ENCODE results near the gene CGN. TPM values are rescaled to one million over a fixed set of nuclear protein-coding genes. Genes with fewer than 3 reads are reported as not detected.

CGN gene
- total RNA-seq, 1 donor: 0.09 TPM

DNA sequence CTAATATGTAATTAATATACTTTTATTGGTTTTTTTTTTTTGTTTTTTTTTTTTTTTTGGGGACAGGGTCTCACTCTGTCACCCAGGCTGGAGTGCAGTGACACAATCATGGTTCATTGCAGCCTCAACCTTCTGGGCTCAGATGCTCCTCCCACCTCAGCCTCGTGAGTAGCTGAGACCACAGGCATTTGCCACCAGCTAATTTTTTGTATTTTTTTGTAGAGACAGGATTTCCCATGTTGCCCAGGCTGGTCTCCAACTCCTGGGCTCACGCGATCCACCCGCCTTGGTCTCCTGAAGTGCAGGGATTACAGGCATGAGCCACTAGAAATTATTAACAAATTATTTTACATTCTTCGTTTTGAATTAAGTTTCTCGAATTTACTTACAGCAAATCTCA, 35.1 kb upstream of the CGN start:
- no peak for TF ChIP-seq CTCF (IDR thresholded peaks at IDR 0.05; ENCODE audit: insufficient read depth, low read length)
- no peak overlapping the region for H3K4me3 ChIP-seq (ENCODE audit: low read depth, low read length)
- DNase-seq (ENCODE audit: low read depth): no peak

- no peak overlapping the region for H3K4me3 ChIP-seq (ENCODE audit: low read depth, low read length)
- no peak for TF ChIP-seq CTCF (IDR thresholded peaks at IDR 0.05; ENCODE audit: insufficient read depth, low read length)
- DNase-seq (ENCODE audit: low read depth): no peak
These were observed 34.1 kb upstream of the CGN start for GRCh38 chr1:151477066-151477465.

GRCh38 chr1:151478140-151478812, 32.9 kb upstream of the CGN start:
- TF ChIP-seq CTCF (IDR thresholded peaks at IDR 0.05; ENCODE audit: insufficient read depth, low read length): no peak
- no peak for DNase-seq (ENCODE audit: low read depth)
- no peak overlapping the region for H3K4me3 ChIP-seq (ENCODE audit: low read depth, low read length)

GRCh38 chr1:151478923-151479322, 32.3 kb upstream of the CGN start:
- no peak overlapping the region for H3K4me3 ChIP-seq (ENCODE audit: low read depth, low read length)
- no peak for DNase-seq (ENCODE audit: low read depth)
- TF ChIP-seq CTCF (IDR thresholded peaks at IDR 0.05; ENCODE audit: insufficient read depth, low read length): no peak

DNA sequence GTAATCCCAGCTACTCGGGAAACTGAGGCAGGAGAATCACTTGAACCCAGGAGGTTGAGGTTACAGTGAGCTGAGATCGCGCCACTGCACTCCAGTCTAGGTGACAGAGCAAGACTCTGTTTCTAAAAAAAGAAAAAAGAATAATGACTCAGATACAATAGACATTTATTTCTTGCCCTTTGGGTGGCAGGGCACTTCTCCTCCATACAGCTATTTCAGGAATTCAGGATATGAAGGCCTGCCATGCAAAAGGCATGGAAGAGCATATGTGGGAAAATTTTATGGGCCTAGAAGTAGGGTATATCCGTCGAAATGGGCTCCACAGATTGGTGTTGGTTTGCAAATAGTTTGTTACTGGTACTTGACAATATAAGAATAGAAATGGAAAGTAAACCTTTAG, 31.7 kb upstream of the CGN start:
- no peak for DNase-seq (ENCODE audit: low read depth)
- no peak for TF ChIP-seq CTCF (IDR thresholded peaks at IDR 0.05; ENCODE audit: insufficient read depth, low read length)
- H3K4me3 ChIP-seq (ENCODE audit: low read depth, low read length): no peak overlapping the region

DNA sequence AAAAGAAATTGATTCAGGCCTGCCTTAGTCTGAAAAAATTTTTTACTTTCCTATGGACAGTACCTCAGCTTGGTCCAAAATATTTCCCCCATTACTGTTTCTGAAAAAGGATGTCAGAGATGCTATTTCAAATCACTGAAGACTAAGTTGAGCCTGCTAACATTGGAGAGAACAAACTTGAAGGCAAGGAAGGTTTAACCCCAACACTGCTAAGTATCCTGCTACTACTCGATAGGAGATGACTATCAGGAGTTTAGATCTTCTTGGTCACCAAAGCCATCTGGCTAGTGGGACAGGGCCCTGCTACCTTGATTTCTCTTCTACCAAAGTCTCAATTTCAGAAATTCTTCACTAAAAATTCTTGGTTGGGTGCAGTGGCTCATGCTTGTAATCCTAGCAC, 29.2 kb upstream of the CGN start:
- no peak overlapping the region for H3K4me3 ChIP-seq (ENCODE audit: low read depth, low read length)
- no peak for DNase-seq (ENCODE audit: low read depth)
- TF ChIP-seq CTCF (IDR thresholded peaks at IDR 0.05; ENCODE audit: insufficient read depth, low read length): no peak

DNA sequence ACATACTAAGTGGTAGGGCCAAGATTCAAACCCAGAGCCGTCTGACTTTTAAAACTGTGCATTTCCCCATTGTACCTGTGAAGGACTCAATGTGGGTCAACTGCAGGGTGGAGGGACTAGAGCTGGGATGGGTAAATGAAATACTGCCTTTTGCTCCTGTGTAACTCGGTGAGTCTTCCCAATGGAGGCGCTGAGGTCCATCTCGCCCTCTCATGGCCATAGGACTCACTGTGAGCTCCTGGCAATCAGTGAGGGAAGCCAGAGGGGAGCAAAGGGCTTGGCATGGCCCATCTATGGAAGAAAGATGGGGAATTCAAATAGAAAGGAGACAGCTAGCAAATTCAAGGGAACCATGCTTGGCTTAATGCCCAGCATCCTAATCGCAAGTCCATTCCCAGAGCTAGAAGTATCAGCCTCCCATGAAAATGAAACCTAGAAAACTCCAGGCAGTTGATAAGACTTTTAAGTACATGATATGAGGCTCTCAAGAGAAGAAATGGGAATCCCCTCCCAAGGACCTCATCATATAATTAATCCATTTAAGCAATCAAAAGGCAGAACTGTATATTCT, 25.4 kb upstream of the CGN start:
- TF ChIP-seq CTCF (IDR thresholded peaks at IDR 0.05; ENCODE audit: insufficient read depth, low read length): no peak
- peak; percentile 57 for DNase-seq (ENCODE audit: low read depth)
- no peak overlapping the region for H3K4me3 ChIP-seq (ENCODE audit: low read depth, low read length)

Measured in fibroblast of the aortic adventitia (primary cell).